Measurements from ENCODE around the gene TRIM32. TPM values are rescaled to one million over a fixed set of nuclear protein-coding genes. Genes with fewer than 3 reads are reported as not detected.

Gene TRIM32
- total and polyA plus RNA-seq, 7 donors = 2.8 to 16.1 (median 11.9) TPM

GRCh38 chr9:116692616-116693015 is 5.5 kb downstream of the TRIM32 start:
- intact Hi-C loops (cut with DNase I) = no loop called here
- H3K27ac ChIP-seq = no peak overlapping the region
- no peak for TF ChIP-seq EP300 (IDR thresholded peaks at IDR 0.05)
- TF ChIP-seq CTCF (IDR thresholded peaks at IDR 0.05) = no peak
- no peak for TF ChIP-seq POLR2A (IDR thresholded peaks at IDR 0.05)
- TF ChIP-seq POLR2AphosphoS5 (IDR thresholded peaks at IDR 0.05) = no peak
- no peak overlapping the region for H3K4me3 ChIP-seq
- 22 to 40% methylated on average over 2 of the region's 2 CpGs for WGBS, 2 donors
- peaks cover 0 to 53% (median 47%) of the 10 kb centered on the region in 4 donors for H3K4me1 ChIP-seq
- DNase-seq = no peak
- H3K27me3 ChIP-seq = no peaks in the 10 kb centered on the region
- peaks cover under 1 to 5% (median 2%) of the 10 kb centered on the region in 4 donors for H3K36me3 ChIP-seq
- no peaks in the 10 kb centered on the region for H3K9me3 ChIP-seq

GRCh38 chr9:116693233-116693731 is 6.2 kb downstream of the TRIM32 start:
- peaks cover 0 to 48% (median 41%) of the 10 kb centered on the region in 4 donors for H3K4me1 ChIP-seq
- no peak overlapping the region for H3K27ac ChIP-seq
- no peak overlapping the region for H3K4me3 ChIP-seq
- DNase-seq = no peak
- H3K27me3 ChIP-seq = no peaks in the 10 kb centered on the region
- TF ChIP-seq CTCF (IDR thresholded peaks at IDR 0.05) (no peak), POLR2A (IDR thresholded peaks at IDR 0.05) (no peak), EP300 (IDR thresholded peaks at IDR 0.05) (no peak), POLR2AphosphoS5 (IDR thresholded peaks at IDR 0.05) (no peak)
- WGBS, 2 donors = 40 to 66% methylated on average over 2 of the region's 2 CpGs
- H3K9me3 ChIP-seq = no peaks in the 10 kb centered on the region
- peaks cover 7 to 11% (median 9%) of the 10 kb centered on the region in 4 donors for H3K36me3 ChIP-seq
- intact Hi-C loops (cut with DNase I) = no loop called here

GRCh38 chr9:116694785-116695291 is 7.7 kb downstream of the TRIM32 start:
- H3K36me3 ChIP-seq = peaks cover 17 to 25% (median 23%) of the 10 kb centered on the region in 4 donors
- peaks cover 0 to 32% (median 27%) of the 10 kb centered on the region in 4 donors for H3K4me1 ChIP-seq
- no peak for DNase-seq

GRCh38 chr9:116695438-116695837 is 8.3 kb downstream of the TRIM32 start:
- intact Hi-C loops (cut with DNase I) = no loop called here
- H3K9me3 ChIP-seq = no peaks in the 10 kb centered on the region
- peaks cover 17 to 30% (median 25%) of the 10 kb centered on the region in 4 donors for H3K36me3 ChIP-seq
- peaks cover 0 to 28% (median 25%) of the 10 kb centered on the region in 4 donors for H3K4me1 ChIP-seq
- WGBS, 2 donors = 56 to 62% methylated on average over 3 of the region's 3 CpGs
- H3K27me3 ChIP-seq = no peaks in the 10 kb centered on the region
- H3K27ac ChIP-seq = no peak overlapping the region
- TF ChIP-seq EP300 (IDR thresholded peaks at IDR 0.05) (no peak), POLR2A (IDR thresholded peaks at IDR 0.05) (no peak), POLR2AphosphoS5 (IDR thresholded peaks at IDR 0.05) (no peak), CTCF (IDR thresholded peaks at IDR 0.05) (no peak)
- H3K4me3 ChIP-seq = no peak overlapping the region
- no peak for DNase-seq

More at GRCh38 chr9:116694785-116695291, 7.7 kb downstream of the TRIM32 start:
- Histone ChIP-seq H3K9me3 (no peaks in the 10 kb centered on the region), H3K27ac (no peak overlapping the region), H3K4me3 (no peak overlapping the region), H3K27me3 (no peaks in the 10 kb centered on the region)
- intact Hi-C loops (cut with DNase I) = no loop called here
- TF ChIP-seq POLR2A (IDR thresholded peaks at IDR 0.05) = no peak
- TF ChIP-seq POLR2AphosphoS5 (IDR thresholded peaks at IDR 0.05) = no peak
- no peak for TF ChIP-seq CTCF (IDR thresholded peaks at IDR 0.05)
- TF ChIP-seq EP300 (IDR thresholded peaks at IDR 0.05) = no peak
- WGBS, 2 donors = 59 to 81% methylated on average over 4 of the region's 4 CpGs

Data from sigmoid colon (tissue), 7 donors.